PC-3 (cell line): Measurements from ENCODE around the gene USP54.

Experiments used
- EZH2 ChIP-seq: fragments of 300-600 bp; sonication (generic); IDR thresholded peaks from one replicate; pipeline ENCODE4 v1.6.1; 2017; ENCODE audit warnings: antibody characterized with exemption, mild to moderate bottlenecking, low read length; ENCODE audit not compliant: unreplicated experiment
- TF ChIP-seq, protein P1 (sequence below): fragments of 300-600 bp; sonication (generic); conservative IDR thresholded peaks from 2 replicates; pipeline ENCODE4 v1.5.1; 2017; ENCODE audit warnings: antibody characterized with exemption, low read depth, mild to moderate bottlenecking, low read length

DNA sequence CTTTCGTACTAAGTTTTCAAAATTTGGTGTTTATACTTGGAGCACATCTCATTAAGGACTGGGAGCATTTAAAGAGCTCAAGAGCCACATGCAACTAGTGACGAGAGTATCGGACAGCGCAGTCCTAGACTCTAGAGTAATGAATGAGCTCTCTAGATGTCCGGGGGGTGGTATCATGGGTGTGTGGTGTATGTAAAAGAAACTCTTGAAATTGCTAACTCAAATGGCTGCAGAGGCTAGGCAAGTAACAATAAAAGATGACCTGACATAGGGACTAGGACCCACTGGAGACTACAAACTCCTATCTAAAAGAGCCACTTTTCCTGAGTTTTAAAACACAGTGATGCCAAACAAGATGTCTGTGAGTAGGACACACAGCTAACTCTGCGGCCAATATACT lies 36.2 kb upstream of the USP54 start:
- TF ChIP-seq, protein P1, sequence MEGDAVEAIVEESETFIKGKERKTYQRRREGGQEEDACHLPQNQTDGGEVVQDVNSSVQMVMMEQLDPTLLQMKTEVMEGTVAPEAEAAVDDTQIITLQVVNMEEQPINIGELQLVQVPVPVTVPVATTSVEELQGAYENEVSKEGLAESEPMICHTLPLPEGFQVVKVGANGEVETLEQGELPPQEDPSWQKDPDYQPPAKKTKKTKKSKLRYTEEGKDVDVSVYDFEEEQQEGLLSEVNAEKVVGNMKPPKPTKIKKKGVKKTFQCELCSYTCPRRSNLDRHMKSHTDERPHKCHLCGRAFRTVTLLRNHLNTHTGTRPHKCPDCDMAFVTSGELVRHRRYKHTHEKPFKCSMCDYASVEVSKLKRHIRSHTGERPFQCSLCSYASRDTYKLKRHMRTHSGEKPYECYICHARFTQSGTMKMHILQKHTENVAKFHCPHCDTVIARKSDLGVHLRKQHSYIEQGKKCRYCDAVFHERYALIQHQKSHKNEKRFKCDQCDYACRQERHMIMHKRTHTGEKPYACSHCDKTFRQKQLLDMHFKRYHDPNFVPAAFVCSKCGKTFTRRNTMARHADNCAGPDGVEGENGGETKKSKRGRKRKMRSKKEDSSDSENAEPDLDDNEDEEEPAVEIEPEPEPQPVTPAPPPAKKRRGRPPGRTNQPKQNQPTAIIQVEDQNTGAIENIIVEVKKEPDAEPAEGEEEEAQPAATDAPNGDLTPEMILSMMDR: no peak
- TF ChIP-seq EZH2: no peak
